Measurements from ENCODE around the gene RBMY1B.

DNA sequence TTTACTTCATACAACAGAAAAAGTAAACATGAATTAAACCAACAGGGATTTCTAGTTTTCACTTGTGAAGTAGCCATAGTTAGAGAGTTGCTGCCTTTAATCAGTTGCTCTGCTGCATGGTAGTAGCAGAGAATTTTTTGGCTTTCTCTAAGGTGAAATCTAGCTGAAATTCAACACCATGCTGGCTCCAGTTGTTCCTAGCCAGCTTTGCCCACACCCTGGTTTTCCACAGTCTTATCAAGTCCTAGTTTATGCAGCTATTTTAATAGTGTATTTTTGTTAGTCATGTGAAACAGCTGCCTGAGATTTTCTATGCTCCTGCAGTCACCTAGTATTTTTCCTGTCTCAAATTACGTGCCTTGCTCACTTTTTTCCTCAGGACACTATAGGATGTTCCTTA lies 28.2 kb upstream of the RBMY1B start:
- TF ChIP-seq CTCF (IDR thresholded peaks at IDR 0.05) (no peak), POLR2A (IDR thresholded peaks at IDR 0.05) (no peak)
